ENCODE results near the gene DOCK4.

DOCK4 gene

DNA sequence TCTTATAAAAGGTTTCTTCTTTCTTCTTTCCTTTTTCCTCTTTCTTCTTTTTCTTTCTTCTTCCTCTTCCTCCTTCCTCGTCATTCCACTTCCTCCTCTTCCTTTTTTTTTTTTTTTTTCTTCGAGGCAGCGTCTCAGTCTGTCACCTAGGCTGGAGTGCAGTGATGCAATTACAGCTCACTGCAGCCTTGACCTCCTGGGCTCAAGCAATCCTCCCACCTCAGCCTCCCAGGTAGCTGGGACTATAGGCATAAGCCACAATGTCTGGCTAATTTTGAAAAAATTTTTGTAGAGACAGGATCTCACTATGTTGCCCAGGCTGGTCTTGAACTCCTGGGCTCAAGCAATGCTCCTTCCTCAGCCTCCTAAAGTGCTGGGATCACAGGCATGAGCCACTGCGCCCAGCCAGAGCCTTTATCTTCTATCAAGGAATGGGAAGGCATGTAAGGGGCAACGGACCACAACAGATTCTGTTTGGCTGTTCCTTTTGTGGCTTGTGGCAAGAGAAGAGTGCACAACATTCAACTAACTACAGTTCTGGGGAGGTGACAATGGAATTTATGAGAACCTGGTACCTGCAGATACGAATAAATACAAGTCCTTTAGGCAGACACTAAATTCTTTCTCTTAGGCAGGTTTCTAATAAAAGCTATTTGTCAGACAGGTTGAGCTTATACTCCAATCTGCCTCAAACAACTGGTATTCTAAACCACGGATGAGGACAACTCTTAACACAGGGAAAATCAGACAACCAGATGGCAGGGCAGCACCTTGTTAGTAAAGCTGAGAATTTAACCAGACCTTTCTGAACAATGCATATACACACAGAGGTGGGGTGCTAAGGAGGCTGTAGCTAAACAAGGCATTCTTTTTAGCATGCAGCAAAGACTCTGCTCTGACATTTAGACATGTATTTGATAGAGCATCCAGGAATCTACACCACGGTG, 100.3 kb downstream of the DOCK4 start:
- DNase-seq: no peak

DNA sequence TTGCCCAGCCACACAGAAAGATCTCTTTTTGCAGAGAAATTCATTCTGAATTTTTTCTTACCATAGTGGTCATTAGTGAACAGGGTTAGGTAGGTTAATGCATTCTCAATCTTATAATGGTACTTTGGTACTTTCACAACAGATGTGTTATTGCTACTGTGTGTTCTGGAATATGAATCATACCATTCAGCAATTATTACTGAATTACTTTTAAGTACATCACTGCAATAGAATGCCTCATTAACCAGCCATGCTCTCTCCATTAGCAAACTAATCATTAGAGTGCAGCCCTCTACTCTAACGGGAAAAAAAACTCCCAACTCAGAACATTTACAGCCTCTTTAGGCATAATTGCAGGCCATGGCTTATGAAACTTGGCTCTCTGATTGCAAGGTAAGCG, 102.1 kb downstream of the DOCK4 start:
- DNase-seq: no peak

DNA sequence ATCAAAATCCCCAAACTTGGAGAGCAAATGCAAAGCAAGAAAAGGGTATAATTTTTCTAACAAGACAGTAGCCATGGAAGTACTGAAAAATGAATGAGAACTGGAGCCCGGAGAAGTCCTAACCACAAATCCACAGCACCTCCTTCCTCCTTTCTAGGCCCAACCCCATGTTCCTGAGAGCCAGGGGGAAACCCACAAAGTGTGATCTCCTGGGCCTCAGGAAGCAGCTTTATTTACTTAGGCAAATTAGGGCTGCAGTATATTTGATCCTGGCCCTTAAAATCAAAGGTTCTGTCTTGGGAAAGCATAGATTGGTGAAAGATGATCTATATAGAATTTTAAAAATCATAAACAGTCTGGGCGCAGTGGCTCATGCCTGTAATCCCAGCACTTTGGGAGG, 103.0 kb downstream of the DOCK4 start:
- DNase-seq: no peak

DNA sequence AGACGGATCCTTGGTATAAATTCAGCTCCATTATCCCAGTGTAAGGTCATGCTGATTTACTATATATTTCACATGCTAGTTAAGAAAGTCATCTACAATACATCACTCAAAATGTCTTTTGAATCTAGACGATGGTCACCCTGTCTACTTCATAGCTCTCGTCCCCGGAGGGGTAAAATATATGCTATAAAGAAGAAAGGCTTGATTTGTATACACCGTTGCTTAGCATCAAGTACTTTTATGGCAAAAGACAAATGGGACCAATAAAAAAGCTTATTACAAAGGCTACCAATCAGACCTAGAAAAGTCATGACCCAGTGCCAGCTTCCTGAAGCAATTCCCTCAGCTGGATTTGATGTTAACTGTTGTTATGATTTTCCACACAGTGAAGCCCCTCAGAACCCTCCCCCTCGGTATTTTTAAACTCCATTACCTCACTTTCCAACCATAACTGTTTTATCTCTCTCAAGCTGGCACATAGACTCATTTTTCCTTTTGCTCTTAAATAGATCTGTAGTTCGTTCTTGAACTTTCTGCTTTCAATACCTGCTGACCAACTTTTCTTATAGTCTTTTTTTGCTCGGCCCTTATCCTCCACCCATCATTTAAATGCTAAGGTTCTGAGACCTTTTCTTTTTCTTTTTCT, 104.9 kb downstream of the DOCK4 start:
- DNase-seq: no peak

DNA sequence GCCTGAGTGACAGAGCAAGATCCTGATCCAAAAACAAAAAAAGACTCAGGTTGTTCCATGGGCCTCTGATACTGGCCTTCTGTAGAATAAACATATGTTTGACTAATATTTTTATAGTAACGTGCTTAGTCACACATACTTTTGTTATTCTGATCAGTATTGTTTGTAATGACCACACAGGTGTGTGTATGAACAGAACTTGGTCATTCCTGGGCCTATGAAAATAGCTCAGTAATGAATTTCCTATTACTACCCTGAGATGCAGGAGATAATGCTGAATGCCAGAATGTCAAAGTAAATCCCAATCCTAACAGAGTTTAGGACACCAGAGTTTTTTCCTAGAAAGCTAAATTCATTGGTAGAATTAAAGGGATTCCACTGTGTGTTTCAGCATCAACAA, 108.7 kb downstream of the DOCK4 start:
- DNase-seq: no peak

DNA sequence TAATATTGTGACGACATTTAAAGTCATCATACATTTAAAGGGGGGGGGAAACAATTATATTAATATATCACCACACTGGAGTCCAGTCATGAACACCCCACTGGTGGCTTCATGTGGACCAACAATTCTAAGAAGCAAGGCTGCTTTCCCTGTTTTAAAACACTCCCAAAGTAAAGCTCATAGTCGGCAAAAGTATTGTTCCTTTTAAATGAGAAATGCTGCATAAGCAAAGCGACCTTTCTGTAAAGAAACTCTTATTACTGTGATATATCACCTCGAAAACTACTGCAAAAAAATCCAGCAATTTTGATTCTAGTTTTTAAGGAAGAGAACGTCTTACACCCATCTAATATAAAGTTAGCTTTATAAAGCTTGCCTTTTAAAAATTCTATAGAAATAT, 112.8 kb downstream of the DOCK4 start:
- DNase-seq: no peak

DNA sequence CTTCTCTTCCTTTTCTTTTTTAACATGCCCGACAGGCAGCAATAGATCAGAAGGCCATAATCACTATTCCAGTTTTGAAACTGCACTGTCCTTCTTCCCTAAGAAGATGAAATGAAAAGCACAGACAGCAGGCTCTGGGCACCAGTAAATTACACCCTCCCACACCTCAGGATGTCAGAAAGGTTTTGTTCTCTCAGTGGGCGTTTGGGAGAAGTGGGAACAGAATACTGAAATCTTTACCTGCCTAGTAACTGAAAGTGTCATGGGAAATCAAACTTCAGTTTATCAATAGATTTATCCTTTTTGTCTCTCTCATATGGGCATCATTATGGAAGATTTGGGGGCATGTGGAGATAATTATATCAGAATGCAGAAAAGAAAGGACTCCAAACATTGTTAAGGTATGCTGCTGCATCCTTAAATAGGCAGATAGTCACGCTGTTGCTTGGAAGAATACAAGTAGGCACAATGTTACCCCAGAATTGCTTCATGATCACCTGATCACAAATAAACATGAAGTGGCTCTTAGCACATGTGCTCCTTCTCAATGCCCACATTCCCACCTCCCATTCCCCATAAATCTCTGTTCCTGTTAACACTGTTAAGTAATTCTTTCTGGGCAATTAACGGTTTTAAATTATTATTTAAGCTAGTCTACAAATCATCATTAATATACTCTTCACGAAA, 113.3 kb downstream of the DOCK4 start:
- no peak for DNase-seq

DNA sequence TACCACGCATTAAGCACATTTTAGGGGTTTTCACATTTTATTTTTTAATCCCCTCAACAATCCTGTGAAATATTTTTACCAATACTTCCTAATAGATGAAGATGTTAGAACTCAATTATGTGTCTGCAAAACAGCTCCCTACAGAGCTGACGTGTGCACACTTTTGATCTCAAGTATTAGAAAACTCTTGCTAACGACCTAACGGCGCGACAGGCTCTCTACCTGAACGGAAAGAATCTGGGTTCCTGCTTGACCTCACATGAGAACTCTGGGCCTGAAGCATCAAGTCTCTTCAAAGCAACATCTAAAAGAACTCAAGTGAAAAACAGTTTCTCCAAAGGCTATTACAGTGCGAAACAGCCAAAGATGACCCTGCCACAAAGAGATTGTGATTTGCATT, 113.9 kb downstream of the DOCK4 start:
- DNase-seq: no peak

DNA sequence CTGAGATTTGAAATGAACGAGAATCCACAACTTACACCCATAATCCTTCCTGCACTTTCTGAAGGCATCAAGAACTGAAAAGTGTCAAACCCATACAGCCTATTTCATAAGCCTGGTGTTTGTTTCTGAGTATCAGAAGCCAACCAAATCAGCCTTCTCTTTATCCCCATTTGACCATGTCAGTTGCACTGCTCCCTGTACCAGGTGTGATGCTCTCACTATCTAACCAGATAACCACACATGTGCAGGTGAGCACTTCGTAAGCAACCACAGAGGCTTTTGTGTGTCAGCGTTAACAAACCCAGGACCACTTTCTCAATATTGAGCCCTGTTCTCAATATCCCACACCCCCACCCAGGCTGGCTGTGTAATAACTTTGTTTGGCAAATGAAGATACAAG, 114.4 kb downstream of the DOCK4 start:
- no peak for DNase-seq

DNA sequence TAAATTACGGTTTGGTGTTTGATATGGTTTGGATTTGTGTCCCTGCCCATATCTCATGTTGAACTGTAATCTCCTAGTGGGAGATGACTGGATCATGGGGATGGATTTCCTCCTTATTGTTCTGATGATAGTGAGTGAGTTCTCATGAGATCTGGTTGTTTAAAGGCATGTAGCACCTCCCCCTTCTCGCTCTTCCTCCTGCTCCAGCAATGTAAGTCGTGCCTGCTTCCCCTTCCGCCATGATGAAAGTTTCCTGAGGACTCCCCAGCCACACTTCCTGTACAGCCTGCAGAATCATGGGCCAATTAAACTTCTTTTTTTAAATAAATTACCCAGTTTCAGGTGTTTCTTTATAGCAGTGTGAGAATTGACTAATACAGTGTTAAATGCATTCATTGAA, 116.6 kb downstream of the DOCK4 start:
- no peak for DNase-seq

DNA sequence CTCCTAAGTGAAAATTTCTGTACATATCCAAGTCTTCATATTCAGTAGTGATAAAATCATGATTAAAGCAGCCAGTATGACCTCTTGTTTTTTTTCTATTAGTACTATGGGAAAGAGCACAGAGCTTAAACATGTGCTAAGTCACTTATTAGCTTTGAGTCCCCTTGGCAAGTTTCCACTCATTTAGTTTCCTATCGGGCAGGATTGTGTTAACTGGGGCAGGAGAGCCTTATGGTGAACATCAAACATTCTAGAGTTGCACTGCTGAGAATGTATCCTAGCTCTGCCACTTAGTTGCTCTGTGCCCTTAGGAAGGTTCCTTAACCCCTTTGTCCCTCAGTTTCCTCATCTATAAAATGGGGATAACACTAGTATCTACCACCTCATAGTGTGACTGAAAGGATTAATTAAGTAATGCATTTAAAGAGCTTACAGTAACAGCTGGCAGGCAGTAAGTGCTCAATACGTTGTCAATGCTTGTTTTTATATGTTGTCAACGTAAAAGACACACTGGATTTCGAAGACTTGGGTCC, 117.6 kb downstream of the DOCK4 start:
- no peak for DNase-seq

DNA sequence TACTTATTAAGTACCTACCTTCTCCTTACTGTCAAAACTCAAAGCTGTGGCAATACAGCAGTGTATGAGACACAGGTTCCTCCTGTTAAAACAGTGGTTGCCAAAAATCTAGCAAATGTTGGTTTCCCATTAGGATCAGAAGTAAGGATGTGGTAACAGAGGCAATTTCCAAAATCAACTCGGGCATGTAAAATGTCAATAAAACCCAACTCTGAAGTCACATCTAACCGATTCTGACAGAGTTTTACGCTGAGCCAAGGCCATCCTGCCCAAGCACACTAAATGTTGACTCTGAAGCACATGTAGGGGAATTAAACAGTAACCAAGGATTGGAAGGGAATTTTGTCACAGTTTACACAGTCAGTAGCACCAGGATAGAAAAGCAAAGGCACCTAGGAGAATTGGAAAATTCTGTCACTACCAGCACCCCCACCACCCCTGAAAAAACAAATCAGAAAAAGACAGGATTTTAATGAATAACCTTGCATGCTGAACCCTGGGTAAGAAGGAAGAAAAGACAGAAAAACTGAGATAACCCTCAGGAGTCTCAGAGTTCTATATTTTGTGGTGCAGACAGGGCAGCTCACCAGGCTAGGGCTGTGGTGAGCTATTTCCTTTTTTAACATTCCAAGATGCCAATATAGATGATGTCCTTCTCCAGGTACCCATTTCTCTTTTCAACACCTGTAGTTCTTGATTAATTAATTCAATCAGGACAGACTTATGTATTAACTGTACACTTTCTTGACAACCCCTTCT, 119.5 kb downstream of the DOCK4 start:
- no peak for DNase-seq

DNA sequence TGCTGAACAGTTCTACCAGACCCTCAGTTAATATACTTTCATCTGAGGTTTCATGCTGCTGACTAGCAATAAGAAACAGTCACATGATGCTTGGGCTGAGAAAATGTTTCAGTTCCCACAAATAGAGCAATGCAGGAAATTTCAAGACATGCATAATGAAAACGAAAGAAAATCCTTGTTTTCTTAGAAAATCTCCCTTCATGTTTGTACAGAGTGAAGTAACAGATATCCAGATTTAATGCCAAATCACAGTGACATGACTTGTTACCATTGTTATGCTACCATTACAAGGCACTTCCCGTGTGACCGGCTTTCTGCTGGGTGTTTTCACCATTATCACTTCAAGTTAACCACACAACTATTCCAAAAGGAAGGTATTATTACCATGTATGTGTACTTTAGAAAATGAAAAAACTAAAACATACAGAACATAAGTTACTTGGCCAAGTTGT, 121.7 kb downstream of the DOCK4 start:
- no peak for DNase-seq

DNA sequence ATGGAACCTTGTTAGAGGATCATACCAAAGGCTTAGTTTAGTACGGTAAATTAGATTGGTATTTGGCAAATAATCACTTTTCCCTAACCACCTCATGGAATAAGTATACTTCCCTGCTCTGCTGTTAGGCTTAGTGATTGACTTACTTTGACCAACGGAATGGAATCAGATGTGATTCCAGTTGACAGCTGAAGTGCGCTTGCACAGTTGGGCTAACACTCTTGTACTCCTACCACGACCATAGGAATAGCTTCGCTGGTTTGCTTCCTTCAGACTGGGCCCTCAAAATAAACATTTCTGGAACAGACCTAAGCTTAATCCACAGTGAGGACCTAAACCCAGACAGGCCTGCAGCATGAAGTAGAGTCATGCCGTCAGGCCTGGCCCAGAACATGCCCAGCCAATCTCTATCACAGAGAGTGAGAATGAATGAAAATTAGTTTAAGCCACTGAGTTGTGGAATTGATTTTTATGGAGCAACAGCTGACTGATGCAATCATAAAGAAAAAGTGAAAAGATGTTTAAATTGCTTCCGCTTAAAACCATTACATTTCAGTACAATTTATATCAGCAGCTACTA, 122.3 kb downstream of the DOCK4 start:
- DNase-seq: no peak

DNA sequence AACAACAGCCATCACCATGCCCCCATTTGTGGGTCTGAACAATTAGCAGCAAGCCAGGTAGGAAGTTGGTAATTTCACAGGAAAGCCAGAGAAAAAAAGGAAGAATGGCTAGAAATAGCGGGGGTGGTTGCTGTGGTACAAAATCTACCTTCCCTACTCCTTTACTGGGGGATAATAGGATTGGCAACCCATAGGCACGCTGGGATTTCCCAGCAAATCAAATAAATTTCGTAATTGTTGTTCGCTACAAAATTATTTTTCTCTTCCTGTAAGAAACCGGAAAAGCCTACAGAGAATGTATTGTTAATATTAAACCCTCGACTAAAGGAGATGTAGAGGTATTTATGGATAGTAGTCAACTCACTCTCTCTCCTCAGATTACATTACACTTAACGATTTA, 123.9 kb downstream of the DOCK4 start:
- no peak for DNase-seq

DNA sequence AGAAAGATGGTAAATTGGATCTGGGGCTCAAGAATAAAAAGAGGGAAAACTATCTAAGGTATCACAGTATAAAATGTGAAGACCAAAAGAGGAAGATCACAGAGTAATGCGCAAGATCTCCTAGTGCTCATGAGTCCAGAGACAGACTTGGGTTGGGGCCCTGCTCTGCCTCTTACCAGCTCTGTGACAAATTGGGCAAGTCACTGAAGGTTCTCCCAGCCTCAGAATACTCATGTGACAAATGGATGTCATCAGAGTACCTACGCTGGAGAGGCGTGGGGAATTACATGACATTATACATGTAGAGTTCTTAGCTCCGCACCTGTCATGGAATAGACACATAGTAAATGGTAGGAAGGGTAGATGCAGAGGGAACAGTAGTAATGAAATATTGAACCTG, 124.4 kb downstream of the DOCK4 start:
- no peak for DNase-seq

DNA sequence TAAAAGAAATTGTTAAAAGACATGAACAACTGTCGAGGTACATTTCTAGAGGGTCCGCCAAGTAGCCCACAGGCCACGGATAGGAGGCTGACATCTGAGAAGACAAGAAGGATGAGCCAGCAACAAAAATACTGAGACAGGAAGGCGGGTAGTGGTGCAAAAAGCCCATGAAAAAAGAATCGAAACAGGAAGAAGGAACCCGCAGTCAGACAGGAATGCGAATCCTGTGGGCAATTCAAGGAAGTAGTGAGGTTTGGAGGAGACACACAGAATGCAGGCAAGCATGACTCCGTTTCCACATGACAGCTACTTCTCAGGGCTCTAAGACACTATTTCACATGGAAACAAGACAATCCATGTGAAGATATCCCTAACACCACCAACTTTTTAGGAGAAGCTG, 125.2 kb downstream of the DOCK4 start:
- no peak for DNase-seq

DNA sequence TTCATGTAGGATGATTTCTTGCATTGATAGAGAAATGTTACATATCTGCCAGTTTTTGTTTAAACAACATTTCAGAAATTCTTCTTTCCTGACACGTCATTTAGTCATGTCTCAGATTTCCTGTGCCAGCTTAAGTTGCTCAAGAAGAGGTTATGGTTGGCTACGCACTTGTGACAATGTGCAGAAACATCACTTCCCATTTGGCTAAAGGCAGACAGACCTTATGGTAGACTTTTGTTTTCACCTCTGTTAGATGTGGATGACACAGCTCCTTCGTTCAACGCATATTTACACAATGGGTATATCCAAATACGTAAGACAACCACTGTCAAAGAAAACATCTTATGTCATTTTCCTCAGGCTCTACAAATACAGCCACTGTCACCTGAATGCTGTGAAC, 125.8 kb downstream of the DOCK4 start:
- DNase-seq: no peak

DNA sequence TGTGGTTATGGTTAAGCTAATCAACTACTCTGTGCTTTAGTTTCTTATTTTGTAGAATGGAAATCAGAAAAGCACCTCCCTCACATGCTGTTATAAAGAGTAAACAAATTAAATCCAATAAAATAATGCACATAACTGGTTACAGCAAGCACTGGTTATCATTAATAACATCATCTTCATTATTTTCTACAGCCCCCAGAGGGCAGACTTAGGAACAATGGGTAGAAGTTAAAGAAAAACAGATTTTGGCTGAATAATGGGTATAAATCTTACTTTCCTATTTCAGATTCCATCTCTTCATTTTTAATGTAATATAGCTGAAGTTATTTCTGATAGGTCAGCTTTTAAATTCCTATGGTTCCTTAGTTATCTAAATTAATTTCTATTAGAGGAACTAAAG, 126.5 kb downstream of the DOCK4 start:
- no peak for DNase-seq

DNA sequence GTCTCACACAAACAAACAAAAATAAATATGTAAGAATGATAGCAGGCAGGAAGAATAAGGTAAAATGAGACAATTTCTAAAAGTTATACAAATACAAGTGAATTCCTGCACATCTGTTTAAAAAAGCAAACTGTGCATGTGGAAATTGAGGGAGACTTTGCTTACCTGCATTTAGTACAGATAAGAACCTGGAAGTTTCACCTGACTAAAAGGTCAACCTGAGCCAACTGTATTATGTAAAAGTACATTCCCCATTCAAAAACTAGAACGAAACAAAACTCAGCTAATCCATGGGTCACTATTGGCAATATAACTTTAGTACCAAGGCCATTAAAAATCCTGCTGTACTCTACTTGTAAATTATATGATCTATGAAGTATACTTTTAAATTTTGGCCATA, 127.1 kb downstream of the DOCK4 start:
- no peak for DNase-seq

DNA sequence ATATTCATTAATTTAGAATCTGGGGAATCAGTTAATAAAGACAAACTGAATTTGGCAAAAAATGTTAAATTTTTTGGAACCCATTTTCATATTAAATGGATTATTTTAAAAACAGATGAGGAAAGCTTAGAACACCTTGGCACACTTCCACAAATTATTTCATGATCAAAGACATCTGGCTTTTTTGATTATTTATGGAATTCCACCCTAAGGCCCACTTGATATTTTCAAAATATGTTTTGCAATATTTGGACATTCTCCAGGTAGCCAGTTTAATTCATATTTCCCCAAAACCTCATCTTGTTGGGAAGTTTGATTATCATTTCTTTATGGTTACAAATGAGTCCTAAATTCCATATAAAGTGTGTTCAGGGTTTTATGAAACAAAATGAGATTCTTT, 129.9 kb downstream of the DOCK4 start:
- no peak for DNase-seq

DNA sequence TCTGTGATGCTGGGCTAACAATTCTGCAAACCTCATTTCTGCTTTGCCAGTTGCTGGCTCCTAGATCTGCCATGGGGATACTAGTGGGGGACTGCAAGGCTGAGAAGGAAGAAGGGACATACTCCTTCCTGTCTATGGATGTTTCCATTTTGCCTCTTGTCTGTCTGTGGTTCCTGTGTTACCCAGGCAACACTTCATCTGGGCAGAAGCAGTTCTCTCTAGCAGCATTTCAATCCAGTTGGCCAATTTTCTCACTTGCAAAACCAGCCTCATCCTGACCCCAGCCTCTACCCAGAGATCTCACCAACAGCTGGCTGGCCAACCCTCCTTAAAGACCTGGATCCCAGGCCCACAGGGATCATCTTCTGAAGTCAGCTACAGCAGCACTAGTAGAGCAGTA, 131.7 kb downstream of the DOCK4 start:
- DNase-seq: no peak

All from activated CD4-positive, alpha-beta T cell treated with anti-CD3 and anti-CD28 coated beads, Interleukin-2, amount 50 U/mL, for 1 hour (primary cell).